ENCODE data around the gene STXBP1.

The STXBP1 gene

DNA sequence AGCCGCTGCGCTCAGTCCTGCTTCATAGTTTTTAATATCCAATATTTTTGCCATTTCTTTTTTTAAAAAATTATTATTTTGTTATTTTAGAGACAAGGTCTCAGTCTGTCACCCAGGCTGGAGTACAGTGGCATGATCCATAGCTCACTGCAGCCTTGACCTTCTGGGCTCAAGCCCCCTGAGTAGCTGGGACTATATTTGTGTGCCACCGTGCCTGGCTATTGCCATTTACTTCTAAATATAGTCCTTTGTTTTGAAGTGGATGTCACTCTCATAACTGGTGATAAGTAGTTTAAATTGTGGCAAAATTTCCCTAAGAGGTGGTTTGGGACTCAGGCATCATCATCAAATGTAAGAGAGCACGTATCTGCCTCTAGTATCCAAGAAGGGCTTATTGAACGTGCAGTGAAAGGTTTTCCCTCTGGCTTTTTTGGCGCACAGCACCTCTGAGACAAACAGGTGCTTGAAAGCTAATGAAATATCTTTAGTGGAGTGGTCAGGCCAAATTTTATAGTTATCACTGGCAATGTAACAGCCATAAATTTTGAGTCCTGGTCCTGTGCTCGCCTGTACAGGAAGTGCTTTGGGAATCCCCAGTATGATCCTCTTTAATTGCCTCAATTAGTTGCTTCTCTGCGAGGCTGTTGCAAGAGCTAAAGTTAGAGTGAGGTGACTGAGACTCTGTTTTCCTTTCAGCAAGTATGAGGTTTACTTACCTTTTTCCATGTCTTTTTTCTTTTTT, 14.8 kb downstream of the STXBP1 start:
- DNase-seq, result no peak

DNA sequence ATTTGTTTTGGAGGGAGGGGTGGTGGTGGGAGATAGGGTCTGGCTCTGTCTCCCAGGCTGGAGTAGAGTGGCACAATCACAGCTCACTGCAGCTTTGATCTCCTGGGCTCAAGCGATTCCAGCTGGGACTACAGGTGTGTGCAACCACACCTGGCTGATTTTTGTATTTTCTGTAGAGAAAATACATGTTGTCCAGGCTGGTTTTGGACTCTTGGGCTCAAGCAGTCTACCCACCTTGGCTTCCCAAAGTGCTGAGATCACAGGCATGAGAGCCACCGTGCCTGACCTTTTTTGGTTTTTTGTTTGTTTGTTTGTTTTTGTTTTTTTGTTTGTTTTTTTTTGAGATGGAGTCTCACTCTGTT, 15.4 kb downstream of the STXBP1 start:
- DNase-seq, result no peak

DNA sequence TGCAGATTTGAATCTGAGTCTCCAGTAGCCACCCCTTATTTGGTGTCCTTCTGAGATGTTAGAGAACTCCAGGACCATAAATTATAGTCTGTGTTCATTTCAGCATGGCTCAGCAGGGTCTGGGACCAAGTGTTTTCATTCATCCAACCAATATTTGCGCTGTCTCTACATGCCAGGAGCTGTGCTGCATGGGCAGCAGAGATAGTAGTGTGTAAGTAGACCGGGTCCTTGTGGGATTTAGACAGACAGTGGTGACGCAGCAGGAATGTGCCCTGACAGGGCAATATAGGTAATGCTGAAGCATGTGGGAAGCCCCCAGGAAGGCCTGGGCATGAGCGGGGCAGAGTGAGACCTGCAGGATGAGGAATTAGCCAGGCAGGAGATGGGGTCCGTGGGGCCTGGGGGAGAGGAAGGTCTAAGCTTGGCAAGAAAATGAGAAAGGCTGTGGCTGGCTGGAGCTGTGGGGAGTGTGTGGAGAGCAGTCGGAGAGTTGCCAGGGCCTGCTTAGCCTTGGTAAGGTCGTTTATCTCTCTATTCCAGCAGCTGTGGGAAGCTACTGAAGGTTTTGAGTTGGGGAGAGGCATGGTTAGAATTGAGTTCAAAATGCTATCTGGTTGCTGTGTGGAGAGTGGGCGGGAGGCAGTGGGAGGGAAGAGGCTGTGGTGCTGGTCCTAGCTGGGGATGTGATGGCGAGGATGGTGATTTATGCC, 16.8 kb downstream of the STXBP1 start:
- no peak for DNase-seq

DNA sequence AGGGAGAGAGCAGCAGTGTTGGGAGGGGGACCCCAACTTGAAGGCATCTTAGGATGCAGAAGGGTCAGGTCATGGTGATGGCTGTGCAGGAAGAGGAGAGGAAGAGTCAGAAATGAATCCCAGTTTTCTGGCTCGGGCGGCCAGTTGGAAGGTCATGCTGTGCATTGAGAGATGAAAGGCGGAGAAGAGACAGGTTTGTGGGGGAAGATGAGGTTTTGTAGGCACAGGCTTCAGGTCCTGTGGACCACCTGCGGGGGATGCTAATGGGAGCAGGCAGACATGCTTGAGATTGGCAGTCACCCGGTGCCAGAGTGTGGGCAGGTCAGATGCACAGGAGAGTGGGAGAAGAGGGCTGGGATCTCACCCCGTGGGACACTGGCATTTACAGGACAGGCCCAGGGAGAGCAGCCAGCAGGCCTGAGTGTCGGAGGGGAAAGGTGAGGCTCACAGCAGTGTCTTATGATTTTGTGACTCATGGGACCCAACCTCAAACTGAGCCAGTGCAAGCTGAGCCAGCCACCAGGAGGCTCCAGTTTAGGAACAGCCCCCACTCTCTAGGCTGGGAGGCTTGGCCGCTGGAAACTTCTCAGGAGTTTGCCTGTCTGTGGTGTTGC, 17.5 kb downstream of the STXBP1 start:
- DNase-seq, result no peak

GRCh38 chr9:127633216-127633862, 21.3 kb downstream of the STXBP1 start:
- no peak for DNase-seq

- no peak for DNase-seq
Observed at GRCh38 chr9:127634021-127634420, 21.9 kb downstream of the STXBP1 start.

- no peak for DNase-seq
Observed at GRCh38 chr9:127634698-127635097, 22.6 kb downstream of the STXBP1 start.

DNA sequence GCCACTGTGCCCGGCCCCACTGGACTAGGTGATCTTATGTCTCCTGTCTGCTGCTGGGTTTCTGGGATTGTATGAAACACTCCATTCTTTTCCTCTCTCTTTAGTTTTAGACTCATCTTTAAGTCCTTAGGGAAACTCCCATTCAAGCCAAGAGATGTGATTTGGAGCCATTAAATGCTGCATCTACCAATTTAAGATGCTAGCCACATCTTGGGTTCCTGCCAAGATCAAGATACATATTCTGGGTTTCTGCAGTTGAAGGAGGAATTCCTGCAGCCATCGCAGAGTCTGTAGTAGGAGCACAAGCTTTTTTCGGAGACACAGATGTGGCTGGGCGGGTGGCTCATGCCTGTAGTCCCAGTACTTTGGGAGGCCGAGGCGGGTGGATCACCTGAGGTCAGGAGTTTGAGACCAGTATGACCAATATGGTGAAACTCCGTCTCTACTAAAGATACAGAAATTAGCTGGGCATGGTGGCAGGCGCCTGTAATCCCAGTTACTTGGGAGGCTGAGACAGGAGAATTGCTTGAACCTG, 23.2 kb downstream of the STXBP1 start:
- DNase-seq, result no peak

- peak; percentile 63 for DNase-seq
Observed at GRCh38 chr9:127637322-127637847, 25.3 kb downstream of the STXBP1 start.

GRCh38 chr9:127640908-127641545, 28.9 kb downstream of the STXBP1 start:
- DNase-seq, result no peak

DNA sequence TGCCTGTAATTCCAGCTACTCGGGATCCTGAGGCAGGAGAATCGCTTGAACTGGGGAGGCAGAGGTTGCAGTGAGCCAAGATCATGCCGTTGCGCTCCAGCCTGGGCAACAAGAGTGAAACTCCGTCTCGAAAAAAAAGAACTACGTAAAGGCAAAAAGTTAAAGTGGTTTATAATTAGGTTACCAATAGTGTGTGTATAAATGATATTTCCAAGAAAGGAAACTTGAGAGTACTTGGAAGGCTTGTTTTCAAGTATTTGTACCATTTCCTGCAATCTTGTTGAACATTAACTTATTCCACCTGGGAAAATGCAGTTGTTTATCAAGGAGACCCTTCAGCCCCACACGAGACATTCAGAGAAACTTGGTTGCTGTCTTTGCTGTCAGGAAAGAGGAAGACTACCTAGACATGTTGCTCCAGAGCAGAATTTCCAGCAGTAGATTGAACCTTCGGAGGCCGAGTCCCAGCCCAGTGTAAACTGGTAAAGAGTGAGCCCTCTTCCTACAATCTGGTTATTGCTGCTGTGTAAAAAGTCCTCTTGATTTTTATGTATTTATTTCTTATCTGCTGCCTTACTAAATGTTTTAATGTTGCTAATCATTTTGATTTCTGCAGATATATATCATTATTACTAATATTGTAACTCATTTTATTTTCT, 30.1 kb downstream of the STXBP1 start:
- DNase-seq, result no peak

- no peak for DNase-seq
Observed at GRCh38 chr9:127644146-127644827, 32.2 kb downstream of the STXBP1 start.

DNA sequence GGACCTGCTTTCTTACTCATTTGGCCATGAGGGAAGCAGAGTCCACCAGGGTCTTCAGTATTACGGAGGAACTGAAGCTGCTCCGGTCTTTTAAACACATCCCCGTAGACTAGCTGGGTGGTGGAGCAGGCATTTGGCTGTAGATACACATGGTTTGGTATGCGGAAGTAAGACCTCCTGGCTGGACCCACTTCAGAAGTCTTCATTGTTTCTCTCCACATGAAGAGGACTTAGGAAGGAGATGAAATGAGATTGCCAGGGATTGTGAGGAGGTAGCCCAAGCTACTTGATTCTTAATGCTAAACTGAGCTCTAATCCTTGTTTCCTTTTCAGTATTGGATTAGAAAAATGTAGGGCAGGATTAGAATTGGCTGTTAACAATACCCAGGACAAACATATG, 32.9 kb downstream of the STXBP1 start:
- DNase-seq, result no peak

DNA sequence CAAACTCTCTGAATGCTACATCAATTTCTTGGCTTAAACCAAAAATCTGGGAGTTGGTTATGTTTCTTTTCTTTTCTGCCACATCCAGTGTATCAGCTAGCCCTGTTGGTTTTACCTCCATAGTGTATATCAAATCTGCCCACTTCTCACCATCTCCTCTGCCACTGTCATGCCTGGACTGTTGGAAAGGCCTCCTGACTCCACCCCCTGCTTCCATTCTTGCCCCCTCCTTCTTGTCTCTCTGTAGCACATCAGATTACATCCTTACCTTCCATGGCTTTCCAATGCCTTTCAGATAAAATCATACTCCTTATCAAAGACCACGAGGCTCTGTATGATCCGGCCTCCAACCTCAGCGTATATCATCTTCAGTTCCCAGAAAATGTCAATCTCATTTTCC, 35.4 kb downstream of the STXBP1 start:
- DNase-seq, result no peak

GRCh38 chr9:127650518-127650917, 38.4 kb downstream of the STXBP1 start:
- DNase-seq, result no peak

GRCh38 chr9:127651697-127652610, 39.9 kb downstream of the STXBP1 start:
- DNase-seq, result no peak

- DNase-seq, result no peak
Observed at GRCh38 chr9:127652733-127653132, 40.7 kb downstream of the STXBP1 start.

GRCh38 chr9:127654619-127655018, 42.5 kb downstream of the STXBP1 start:
- DNase-seq, result no peak

DNA sequence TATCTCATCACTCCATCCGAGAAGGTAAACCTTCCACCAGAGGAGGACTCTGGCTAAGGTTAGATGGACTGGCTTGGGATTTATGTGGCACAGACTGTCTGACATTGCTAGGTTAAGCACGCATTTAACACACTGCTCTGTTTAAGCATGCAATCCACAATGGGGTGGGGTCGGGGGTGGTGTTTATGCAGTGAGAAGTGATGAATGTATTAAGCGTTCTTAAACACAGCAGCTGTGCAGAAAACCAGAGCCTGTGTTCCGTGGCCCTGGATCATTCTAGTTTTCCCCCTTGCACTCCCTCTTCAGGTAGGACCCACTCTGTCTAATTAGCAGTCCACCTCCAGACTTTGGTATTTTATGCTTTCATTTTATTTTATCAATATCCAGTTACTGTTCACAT, 46.4 kb downstream of the STXBP1 start:
- no peak for DNase-seq
